HepG2 (cell line): Measurements from ENCODE around the gene SEH1L. TPM values are rescaled to one million over a fixed set of nuclear protein-coding genes. Genes with fewer than 3 reads are reported as not detected.
A peak's percentile ranks its signal among the peaks of the same experiment; 100 is the strongest.

Experiments used
- ATAC-seq: fragments of 200-7000 bp; cut with Tn5 transposase; 3 replicates; pipeline ENCODE4 v1.9.1; 2020; ENCODE audit warnings: mild to moderate bottlenecking, moderate library complexity
- BruUV-seq: library from RNA; stranded (reverse); fragments of 400-500 nt; replicated peaks from 2 replicates; lab custom pipeline; 2021; lab: Mats Ljungman, UMichigan
- CTCF ChIA-PET: fragments of 300-600 bp; formaldehyde crosslinking; extraction: SDS; loops from one replicate; lab custom pipeline; 2021; ENCODE audit warnings: low total read pairs, inconsistent platforms, low intra/inter-chr PET ratio; lab: Yijun Ruan, JAX
- POLR2A ChIA-PET: fragments of 350-600 bp; sonication (Branson Sonifier 250); formaldehyde crosslinking; loops from one replicate; lab custom pipeline; 2020; ENCODE audit warnings: antibody characterized with exemption, inconsistent platforms; lab: Yijun Ruan, JAX
- DNase-seq: peaks from one replicate; pipeline ENCODE4 v3.0.0-alpha.2; 2015; ENCODE audit warnings: low spot score
- FAIRE-seq: peaks from 3 replicates; lab custom pipeline; 2011; peaks lifted over from hg19 to GRCh38; lab: Jason Lieb, UNC
- H2AFZ ChIP-seq: one replicate; pipeline ENCODE4 v1.6.1; 2011; ENCODE audit warnings: low read length, inconsistent platforms
- H3K27ac ChIP-seq: fragments of 300-600 bp; 3 replicates; pipeline ENCODE4 v1.8.0; 2011; ENCODE audit warnings: mixed run types, mild to moderate bottlenecking, mixed read lengths, low read length, inconsistent platforms; ENCODE audit not compliant: insufficient read depth; ENCODE audit errors: extremely low read length
- H3K27me3 ChIP-seq, 2 experiments: fragments of 200-600 bp in 1 of 2; 2 replicates in 1 of 2; 3 replicates in 1 of 2; pipeline versions ENCODE4 v1.6.0 to v1.8.0; 2011; ENCODE audit warnings: low read length in 2 of 2, mild to moderate bottlenecking in 2 of 2, moderate library complexity in 2 of 2, inconsistent platforms in 1 of 2; ENCODE audit not compliant: insufficient read depth in 2 of 2, control insufficient read depth in 1 of 2
- H3K36me3 ChIP-seq, 2 experiments: fragments of 200-600 bp in 1 of 2; replicated peaks in 1 of 2; 2 replicates in 1 of 2; 3 replicates in 1 of 2; pipeline versions ENCODE4 v1.5.1 to v1.8.0; 2011; ENCODE audit warnings: low read length in 2 of 2, inconsistent platforms in 1 of 2; ENCODE audit not compliant: insufficient read depth in 2 of 2, control insufficient read depth in 1 of 2
- H3K4me1 ChIP-seq: 2 replicates; pipeline ENCODE4 v1.5.1; 2012; ENCODE audit warnings: low read length, inconsistent platforms; ENCODE audit not compliant: insufficient read depth
- H3K4me2 ChIP-seq: 2 replicates; pipeline ENCODE4 v1.6.0; 2011; ENCODE audit warnings: low read depth, low read length, inconsistent platforms
- H3K4me3 ChIP-seq, 3 experiments: fragments of 200-600 bp in 1 of 3; sonication (generic), shearing (Covaris generic) in 1 of 3; replicated peaks in 1 of 3; 2 replicates each; pipeline ENCODE4 v1.5.1; 2011 to 2016; ENCODE audit warnings: low read length in 3 of 3, inconsistent platforms in 2 of 3, low read depth in 2 of 3, mild to moderate bottlenecking in 2 of 3, control low read depth in 1 of 3, mixed read lengths in 1 of 3; ENCODE audit not compliant: insufficient read depth in 1 of 3
- H3K79me2 ChIP-seq: one replicate; pipeline ENCODE4 v1.6.1; 2011; ENCODE audit warnings: low read length, inconsistent platforms; ENCODE audit not compliant: insufficient read depth
- H3K9ac ChIP-seq: 2 replicates; pipeline ENCODE4 v1.6.0; 2011; ENCODE audit warnings: mild to moderate bottlenecking, low read depth, low read length, inconsistent platforms; ENCODE audit not compliant: insufficient read depth
- H3K9me3 ChIP-seq: 2 replicates; pipeline ENCODE4 v1.5.1; 2012; ENCODE audit warnings: mild to moderate bottlenecking, low read length
- H4K20me1 ChIP-seq: 2 replicates; pipeline ENCODE4 v1.6.0; 2011; ENCODE audit warnings: inconsistent platforms, mild to moderate bottlenecking, low read length, moderate library complexity; ENCODE audit not compliant: insufficient read depth
- FOXP1 ChIP-seq, 2 experiments: fragments of 450-650 bp in 1 of 2; IDR thresholded peaks; 2 replicates each; pipeline ENCODE4 v1.6.1; 2017 to 2018; ENCODE audit warnings: antibody characterized with exemption in 1 of 2
- KDM5A ChIP-seq: fragments of 200-600 bp; sonication (generic); IDR thresholded peaks from 2 replicates; pipeline ENCODE4 v1.7.0; 2018; ENCODE audit warnings: antibody characterized with exemption, mild to moderate bottlenecking, low read length, borderline replicate concordance
- MNT ChIP-seq: fragments of 450-650 bp; IDR thresholded peaks from 2 replicates; pipeline ENCODE4 v1.6.1; 2016
- NFE2 ChIP-seq: sonication (generic); formaldehyde crosslinking; IDR thresholded peaks from 2 replicates; pipeline ENCODE4 v1.4.0; 2020; ENCODE audit warnings: missing genetic modification reagents
- POLR2A ChIP-seq, 2 experiments: IDR thresholded peaks; 2 replicates each; pipeline ENCODE4 v1.6.1; 2011; ENCODE audit warnings: low read depth in 2 of 2, low read length in 2 of 2, mild to moderate bottlenecking in 1 of 2, moderate library complexity in 1 of 2; ENCODE audit not compliant: insufficient read depth in 1 of 2
- RFXAP ChIP-seq: sonication (generic); formaldehyde crosslinking; IDR thresholded peaks from 2 replicates; pipeline ENCODE4 v1.4.0; 2020; ENCODE audit warnings: missing genetic modification reagents, borderline replicate concordance
- ZNF605 ChIP-seq: sonication (generic); formaldehyde crosslinking; IDR thresholded peaks from 2 replicates; pipeline ENCODE4 v1.8.0; 2022; ENCODE audit warnings: mild to moderate bottlenecking, missing genetic modification reagents
- WGBS: methylation state at CpG from one replicate; pipeline ENCODE4 v1.1.6; 2017; ENCODE audit warnings: low lambda C conversion rate; 5-methylcytosine and 5-hydroxymethylcytosine counted together
- in situ Hi-C: cut with HindIII; loops from 2 replicates; pipeline ENCODE4 v1.10.0; 2017; ENCODE audit warnings: low pct_unique_long_range_greater_than_20kb; ENCODE audit not compliant: extremely low pct_ligation_motif_present
- intact Hi-C: fragments of 100-400 bp; cut with micrococcal nuclease; formaldehyde crosslinking; loops from one replicate; pipeline ENCODE4 v1.10.0; 2022; ENCODE audit not compliant: unreplicated experiment
- polyA plus RNA-seq, 8 experiments: library from polyadenylated mRNA; depleted of rRNA in 3 of 8; stranded (reverse) in 7 of 8; unstranded in 1 of 8; fragments of >200 nt; fragmentation: Illumina TruSeq in 4 of 8; extraction: Trizol in 4 of 8; gene quantifications; 2 replicates each; pipeline versions ENCODE4 v1.2.1 to v1.2.3, GENCODE V29; 2011 to 2016; ENCODE audit warnings: low read depth in 4 of 8, missing spikeins in 1 of 8, mixed read lengths in 1 of 8; ENCODE audit not compliant: insufficient read depth in 1 of 8
- total RNA-seq, 5 experiments: library from RNA; depleted of rRNA; stranded (reverse); fragments of >200 nt; fragmentation: Illumina TruSeq; extraction: Trizol; gene quantifications; 2 replicates each; pipeline ENCODE4 v1.2.3, GENCODE V29; 2016; ENCODE audit warnings: low read depth in 1 of 5
- TF ChIP-seq, protein P1 (sequence below): sonication (generic); formaldehyde crosslinking; IDR thresholded peaks from 2 replicates; pipeline ENCODE4 v1.4.0; 2020; ENCODE audit warnings: missing genetic modification reagents

SEH1L gene
- total and polyA plus RNA-seq, 2 of the 13 experiments (the other 11 are each of a cell fraction or from before 2014, with no cell fraction given) = 59.6 to 63.5 TPM

- DNase-seq = no peak
- intact Hi-C loops = loop anchor here (5.0 to 10.0 kb wide), 3 partner anchors 42 to 643 kb away; partner anchors contain the start of gene SEH1L
- Histone ChIP-seq H2AFZ (no peak overlapping the region), H4K20me1 (no peaks in the 10 kb centered on the region), H3K4me2 (peak overlapping the region; percentile 78; the same call in 1 of the 2 replicates), H3K27ac (no peak overlapping the region)
- ATAC-seq = no peak
- TF ChIP-seq, protein P1, sequence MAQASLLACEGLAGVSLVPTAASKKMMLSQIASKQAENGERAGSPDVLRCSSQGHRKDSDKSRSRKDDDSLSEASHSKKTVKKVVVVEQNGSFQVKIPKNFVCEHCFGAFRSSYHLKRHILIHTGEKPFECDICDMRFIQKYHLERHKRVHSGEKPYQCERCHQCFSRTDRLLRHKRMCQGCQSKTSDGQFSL (CRISPR knock-in tag) = no peak
- TF ChIP-seq, all 625 proteins: peak for 0
- Histone ChIP-seq H3K4me1 (peaks cover 34% of the 10 kb centered on the region), H3K36me3 (peaks cover 1 to 18% of the 10 kb centered on the region in 2 experiments; a peak in 4 of 5 replicates), H3K4me3 (no peak overlapping the region; a peak in 1 of 6 replicates), H3K9me3 (no peaks in the 10 kb centered on the region), H3K27me3 (no peaks in the 10 kb centered on the region; a peak in 2 of 5 replicates), H3K9ac (no peak overlapping the region), H3K79me2 (peaks cover 31% of the 10 kb centered on the region)
- ChIA-PET CTCF (no interaction called here), POLR2A (no interaction called here)
- FAIRE-seq = no peak
- in situ Hi-C loops = no loop called here
- 98% methylated on average over 8 of the region's 8 CpGs for WGBS
- BruUV-seq = no TSS peak
Observed at GRCh38 chr18:12989397-12990122, 41.7 kb downstream of the SEH1L start.

DNA sequence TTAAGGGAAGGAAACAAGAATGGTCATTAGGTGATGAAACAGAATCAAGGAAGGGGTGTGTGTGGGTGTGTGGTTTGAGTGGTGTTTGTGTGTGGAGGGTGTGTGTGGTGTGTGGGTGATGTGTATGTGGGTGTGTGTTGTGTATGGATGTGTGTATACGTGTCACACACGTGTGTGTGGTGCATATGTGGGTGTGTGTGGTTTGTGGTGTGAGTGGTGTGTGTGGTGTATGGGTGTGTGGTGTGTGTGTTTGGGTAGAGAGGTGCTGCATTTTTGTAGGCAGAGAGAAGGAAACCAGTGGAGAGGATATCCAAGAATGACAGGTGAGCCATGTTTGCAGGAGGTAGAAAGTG lies 42.3 kb downstream of the SEH1L start:
- Histone ChIP-seq H4K20me1 (no peaks in the 10 kb centered on the region), H3K9me3 (no peaks in the 10 kb centered on the region), H3K27me3 (no peaks in the 10 kb centered on the region; a peak in 2 of 5 replicates), H3K27ac (peak overlapping the region; percentile 86), H3K4me3 (peak overlapping the region; percentile 70 to 91 (median 87)), H3K4me1 (peaks cover 38% of the 10 kb centered on the region), H3K4me2 (peak overlapping the region; percentile 78), H2AFZ (no peak overlapping the region), H3K79me2 (peaks cover 35% of the 10 kb centered on the region), H3K9ac (peak overlapping the region; percentile 83), H3K36me3 (peaks cover under 1 to 16% of the 10 kb centered on the region in 2 experiments; a peak in 4 of 5 replicates)
- intact Hi-C loops = loop anchor here (5.0 to 10.0 kb wide), 3 partner anchors 43 to 642 kb away; partner anchors contain the start of gene SEH1L
- 89% methylated on average over 2 of the region's 2 CpGs for WGBS
- DNase-seq (no peak), ATAC-seq (no peak), FAIRE-seq (peak; percentile 47)
- in situ Hi-C loops = no loop called here
- ChIA-PET CTCF (no interaction called here), POLR2A (interaction anchor here (1.6 to 1.7 kb wide), 3 partner anchors 42 to 148 kb away, joined by 4 to 11 read pairs (median 9); partner anchors contain the start of genes PTPN2 and SEH1L)
- BruUV-seq = no TSS peak
- TF ChIP-seq KDM5A = no peak
- TF ChIP-seq POLR2A (IDR thresholded peaks at IDR 0.05; ENCODE audit: insufficient read depth in 1 of 2, low read depth in 2 of 2, low read length in 2 of 2) = peak in 1 of 2 experiments; percentile 25; a peak in 1 of 4 replicates
- TF ChIP-seq ZNF605 = no peak
- TF ChIP-seq RFXAP (CRISPR knock-in tag) = no peak
- TF ChIP-seq FOXP1 (IDR thresholded peaks at IDR 0.05) = peak; percentile 50; the same call in 1 of the 2 replicates
- TF ChIP-seq FOXP1 (CRISPR knock-in tag; IDR thresholded peaks at IDR 0.05) = no peak
- no peak for TF ChIP-seq NFE2 (CRISPR knock-in tag)
- TF ChIP-seq MNT = peak; percentile 19; the same call in 1 of the 2 replicates
